NCI-H187 (cell line): Measurements from ENCODE around the gene ZNF701.
"Not testable (repeated sequence)": the region's sequence is repeated elsewhere in the genome, so short reads cannot be mapped to it uniquely, and the experiment has no call there.

ENCODE experiments used
- DNase-seq, 2 experiments: peaks; one replicate each; lab custom pipeline; 2025; lab: John Stamatoyannopoulos, UW

ZNF701 gene

GRCh38 chr19:52570000-52570861 is at the start of gene ZNF701:
TSS of gene ZNF701 (plus strand) at chr19:52570287. CDS start at chr19:52574148, 3,861 bp downstream.
- DNase-seq = peak; percentile 88 to 98

GRCh38 chr19:52522551-52522950 is 47.5 kb upstream of the ZNF701 start:
- no peak for DNase-seq

GRCh38 chr19:52524086-52524485 is 46.0 kb upstream of the ZNF701 start:
- no peak for DNase-seq

GRCh38 chr19:52527134-52527955 is 42.7 kb upstream of the ZNF701 start, which contains the start of gene ZNF808:
TSS of gene ZNF808 (plus strand) at chr19:52527668. CDS start at chr19:52543285, 15,617 bp downstream.
- DNase-seq = peak; percentile 96 to 97

GRCh38 chr19:52527956-52528351 is 42.1 kb upstream of the ZNF701 start:
- DNase-seq = no peak

GRCh38 chr19:52532480-52532879 is 37.6 kb upstream of the ZNF701 start:
- no peak for DNase-seq

GRCh38 chr19:52533901-52534300 is 36.2 kb upstream of the ZNF701 start:
- DNase-seq = no peak

- DNase-seq = not testable (repeated sequence)
These were observed 34.7 kb upstream of the ZNF701 start for GRCh38 chr19:52535385-52535770.

GRCh38 chr19:52535771-52536447 is 34.2 kb upstream of the ZNF701 start:
- DNase-seq = no peak

- DNase-seq = no peak
These were observed 33.7 kb upstream of the ZNF701 start for GRCh38 chr19:52536448-52536800.

- not testable (repeated sequence) for DNase-seq
These were observed 31.3 kb upstream of the ZNF701 start for GRCh38 chr19:52538815-52539214.

GRCh38 chr19:52541176-52541575 is 28.9 kb upstream of the ZNF701 start:
- not testable (repeated sequence) for DNase-seq

GRCh38 chr19:52541608-52542007 is 28.5 kb upstream of the ZNF701 start:
- no peak for DNase-seq

- not testable (repeated sequence) for DNase-seq
These were observed 27.5 kb upstream of the ZNF701 start for GRCh38 chr19:52542541-52542940.

GRCh38 chr19:52542984-52543664 is 27.0 kb upstream of the ZNF701 start:
- no peak for DNase-seq

- no peak for DNase-seq
These were observed 15.7 kb upstream of the ZNF701 start for GRCh38 chr19:52554216-52554971.

GRCh38 chr19:52557231-52557995 is 12.7 kb upstream of the ZNF701 start:
- DNase-seq = no peak

- DNase-seq = not testable (repeated sequence)
These were observed 11.2 kb upstream of the ZNF701 start for GRCh38 chr19:52558732-52559445.

GRCh38 chr19:52561611-52562010 is 8.5 kb upstream of the ZNF701 start:
- DNase-seq = not testable (repeated sequence)
